Dermis microvascular lymphatic vessel endothelial cell (primary cell): ENCODE data around the gene RCAN3. TPM values are rescaled to one million over a fixed set of nuclear protein-coding genes. Genes with fewer than 3 reads are reported as not detected.
A peak's percentile ranks its signal among the peaks of the same experiment; 100 is the strongest.
"Not testable (repeated sequence)": the region's sequence is repeated elsewhere in the genome, so short reads cannot be mapped to it uniquely, and the experiment has no call there.

Source experiments
- DNase-seq, 2 donors: peaks; one replicate each; pipeline versions ENCODE4 v3.0.0 to v3.0.0-alpha.2; 2010; ENCODE audit warnings: low read depth in 2 of 2
- total RNA-seq: library from RNA; depleted of rRNA; stranded (reverse); fragments of >200 nt; gene quantifications from 2 replicates; pipeline ENCODE4 v1.2.1, GENCODE V29; 2014

RCAN3 gene
- total RNA-seq, 1 donor from 2014 or later, result 2.4 TPM

- DNase-seq, result no peak
Measured at GRCh38 chr1:24548070-24548469, 45.4 kb downstream of the RCAN3 start.

GRCh38 chr1:24549210-24549609 lies 46.6 kb downstream of the RCAN3 start:
- not testable (repeated sequence) for DNase-seq

- DNase-seq, result no peak
Measured at GRCh38 chr1:24551290-24551959, 48.8 kb downstream of the RCAN3 start.

GRCh38 chr1:24551960-24552571 lies 49.4 kb downstream of the RCAN3 start:
- no peak for DNase-seq

- DNase-seq, result no peak
Measured at GRCh38 chr1:24553931-24554330, 51.3 kb downstream of the RCAN3 start.

GRCh38 chr1:24554714-24555113 lies 52.1 kb downstream of the RCAN3 start:
- DNase-seq, result no peak

- no peak for DNase-seq
Measured at GRCh38 chr1:24555591-24556413, 53.2 kb downstream of the RCAN3 start, which contains the start of gene NCMAP. Gene NCMAP, plus strand, starts transcription at chr1:24556087. Its CDS starts 39,344 bp downstream, at chr1:24595431.

- no peak for DNase-seq
Measured at GRCh38 chr1:24556414-24556795, 53.8 kb downstream of the RCAN3 start.

GRCh38 chr1:24557220-24557619 lies 54.6 kb downstream of the RCAN3 start:
- DNase-seq, result no peak

- no peak for DNase-seq
Measured at GRCh38 chr1:24557711-24558131, 55.1 kb downstream of the RCAN3 start.

GRCh38 chr1:24558455-24558854 lies 55.8 kb downstream of the RCAN3 start:
- no peak for DNase-seq

GRCh38 chr1:24558902-24559791 lies 56.5 kb downstream of the RCAN3 start:
- peak in 1 of 2 donors; percentile 40 for DNase-seq

GRCh38 chr1:24560361-24560760 lies 57.7 kb downstream of the RCAN3 start:
- DNase-seq, result no peak

GRCh38 chr1:24562625-24563024 lies 60.0 kb downstream of the RCAN3 start:
- no peak for DNase-seq

GRCh38 chr1:24564695-24565094 lies 62.1 kb downstream of the RCAN3 start:
- no peak for DNase-seq

- DNase-seq, result no peak
Measured at GRCh38 chr1:24566236-24566867, 63.7 kb downstream of the RCAN3 start.

- no peak for DNase-seq
Measured at GRCh38 chr1:24567792-24568388, 65.3 kb downstream of the RCAN3 start.

GRCh38 chr1:24568475-24568874 lies 65.8 kb downstream of the RCAN3 start:
- DNase-seq, result no peak

- no peak for DNase-seq
Measured at GRCh38 chr1:24570265-24571125, 67.9 kb downstream of the RCAN3 start.

- DNase-seq, result no peak
Measured at GRCh38 chr1:24572301-24572700, 69.7 kb downstream of the RCAN3 start.
